Astrocyte (in vitro differentiated cells and primary cell): Measurements from ENCODE around the gene KCNAB1. TPM values are rescaled to one million over a fixed set of nuclear protein-coding genes. Genes with fewer than 3 reads are reported as not detected.

Source experiments
- DNase-seq: peaks from one replicate; pipeline ENCODE4 v3.0.0-alpha.2; 2010; ENCODE audit warnings: low read depth
- FAIRE-seq: peaks from 2 replicates; lab custom pipeline; 2011; peaks lifted over from hg19 to GRCh38; lab: Jason Lieb, UNC
- H2AFZ ChIP-seq: 2 replicates; pipeline ENCODE4 v1.6.0; 2012; ENCODE audit warnings: low read depth, low read length, inconsistent platforms
- H3K27ac ChIP-seq: 2 replicates; pipeline ENCODE4 v1.5.1; 2011; ENCODE audit warnings: low read depth, low read length, inconsistent platforms
- H3K27me3 ChIP-seq: 2 replicates; pipeline ENCODE4 v1.6.0; 2011; ENCODE audit warnings: low read length, inconsistent platforms; ENCODE audit not compliant: insufficient read depth
- H3K36me3 ChIP-seq: 2 replicates; pipeline ENCODE4 v1.5.1; 2011; ENCODE audit warnings: low read length, inconsistent platforms; ENCODE audit not compliant: insufficient read depth
- H3K4me1 ChIP-seq: 2 replicates; pipeline ENCODE4 v1.5.1; 2011; ENCODE audit warnings: low read length, inconsistent platforms; ENCODE audit not compliant: insufficient read depth
- H3K4me2 ChIP-seq: 2 replicates; pipeline ENCODE4 v1.6.0; 2012; ENCODE audit warnings: low read length, inconsistent platforms
- H3K4me3 ChIP-seq: 2 replicates; pipeline ENCODE4 v1.5.1; 2011; ENCODE audit warnings: low read depth, mild to moderate bottlenecking, low read length, inconsistent platforms; ENCODE audit not compliant: insufficient read depth
- H3K79me2 ChIP-seq: 2 replicates; pipeline ENCODE4 v1.6.0; 2012; ENCODE audit warnings: mild to moderate bottlenecking, low read length, inconsistent platforms; ENCODE audit not compliant: insufficient read depth
- H3K9ac ChIP-seq: 2 replicates; pipeline ENCODE4 v1.6.0; 2012; ENCODE audit warnings: mild to moderate bottlenecking, low read length, inconsistent platforms
- H3K9me3 ChIP-seq: 2 replicates; pipeline ENCODE4 v1.5.1; 2012; ENCODE audit warnings: low read depth, mild to moderate bottlenecking, low read length, inconsistent platforms; ENCODE audit not compliant: insufficient read depth
- H4K20me1 ChIP-seq: 2 replicates; pipeline ENCODE4 v1.6.0; 2012; ENCODE audit warnings: low read length, inconsistent platforms; ENCODE audit not compliant: insufficient read depth
- H3K27ac Mint-ChIP-seq: one replicate; pipeline ENCODE4 v1.8.0; 2021; ENCODE audit warnings: mild to moderate bottlenecking, mixed read lengths; ENCODE audit not compliant: unreplicated experiment
- H3K27me3 Mint-ChIP-seq: one replicate; pipeline ENCODE4 v1.8.0; 2021; ENCODE audit warnings: low read depth, mixed read lengths; ENCODE audit not compliant: unreplicated experiment
- H3K36me3 Mint-ChIP-seq: one replicate; pipeline ENCODE4 v1.8.0; 2021; ENCODE audit warnings: low read depth, mixed read lengths; ENCODE audit not compliant: unreplicated experiment
- H3K4me1 Mint-ChIP-seq: one replicate; pipeline ENCODE4 v1.8.0; 2021; ENCODE audit warnings: low read depth, mixed read lengths; ENCODE audit not compliant: unreplicated experiment
- H3K4me3 Mint-ChIP-seq: one replicate; pipeline ENCODE4 v1.8.0; 2021; ENCODE audit warnings: mild to moderate bottlenecking, moderate library complexity, mixed read lengths; ENCODE audit not compliant: unreplicated experiment
- H3K9me3 Mint-ChIP-seq: one replicate; pipeline ENCODE4 v1.8.0; 2021; ENCODE audit warnings: mild to moderate bottlenecking, mixed read lengths; ENCODE audit not compliant: unreplicated experiment
- EZH2 ChIP-seq: IDR thresholded peaks from 2 replicates; pipeline ENCODE4 v1.6.1; 2012; ENCODE audit warnings: mild to moderate bottlenecking, low read length, inconsistent platforms; ENCODE audit not compliant: insufficient read depth
- total RNA-seq: library from RNA; stranded (reverse); gene quantifications from 2 replicates; pipeline ENCODE4 v1.2.1, GENCODE V29; 2021
- TF ChIP-seq, protein P1 (sequence below): IDR thresholded peaks from 2 replicates; pipeline ENCODE4 v1.5.1; 2011; ENCODE audit warnings: low read depth, mild to moderate bottlenecking, inconsistent platforms, low read length, moderate library complexity; ENCODE audit not compliant: insufficient read depth

The KCNAB1 gene
- total RNA-seq, 1 donor from 2014 or later: 0.30 TPM

GRCh38 chr3:156321945-156322344 is 201.6 kb downstream of the KCNAB1 start:
- Histone ChIP-seq H3K27ac (no peak overlapping the region), H3K4me3 (no peak overlapping the region), H3K27me3 (no peaks in the 10 kb centered on the region), H3K4me2 (no peak overlapping the region), H3K4me1 (peaks cover 11% of the 10 kb centered on the region), H3K36me3 (no peaks in the 10 kb centered on the region), H4K20me1 (no peaks in the 10 kb centered on the region), H3K9ac (no peak overlapping the region), H3K9me3 (no peaks in the 10 kb centered on the region), H2AFZ (no peak overlapping the region), H3K79me2 (no peaks in the 10 kb centered on the region)
- H3K27me3 Mint-ChIP-seq: no peaks in the 10 kb centered on the region
- H3K4me1 Mint-ChIP-seq: peaks cover 5% of the 10 kb centered on the region
- H3K9me3 Mint-ChIP-seq: no peaks in the 10 kb centered on the region
- DNase-seq: no peak
- no peak for FAIRE-seq
- H3K36me3 Mint-ChIP-seq: no peaks in the 10 kb centered on the region
- H3K4me3 Mint-ChIP-seq: no peak overlapping the region
- H3K27ac Mint-ChIP-seq: no peak overlapping the region
- TF ChIP-seq, protein P1, sequence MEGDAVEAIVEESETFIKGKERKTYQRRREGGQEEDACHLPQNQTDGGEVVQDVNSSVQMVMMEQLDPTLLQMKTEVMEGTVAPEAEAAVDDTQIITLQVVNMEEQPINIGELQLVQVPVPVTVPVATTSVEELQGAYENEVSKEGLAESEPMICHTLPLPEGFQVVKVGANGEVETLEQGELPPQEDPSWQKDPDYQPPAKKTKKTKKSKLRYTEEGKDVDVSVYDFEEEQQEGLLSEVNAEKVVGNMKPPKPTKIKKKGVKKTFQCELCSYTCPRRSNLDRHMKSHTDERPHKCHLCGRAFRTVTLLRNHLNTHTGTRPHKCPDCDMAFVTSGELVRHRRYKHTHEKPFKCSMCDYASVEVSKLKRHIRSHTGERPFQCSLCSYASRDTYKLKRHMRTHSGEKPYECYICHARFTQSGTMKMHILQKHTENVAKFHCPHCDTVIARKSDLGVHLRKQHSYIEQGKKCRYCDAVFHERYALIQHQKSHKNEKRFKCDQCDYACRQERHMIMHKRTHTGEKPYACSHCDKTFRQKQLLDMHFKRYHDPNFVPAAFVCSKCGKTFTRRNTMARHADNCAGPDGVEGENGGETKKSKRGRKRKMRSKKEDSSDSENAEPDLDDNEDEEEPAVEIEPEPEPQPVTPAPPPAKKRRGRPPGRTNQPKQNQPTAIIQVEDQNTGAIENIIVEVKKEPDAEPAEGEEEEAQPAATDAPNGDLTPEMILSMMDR: no peak
- TF ChIP-seq EZH2: no peak

DNA sequence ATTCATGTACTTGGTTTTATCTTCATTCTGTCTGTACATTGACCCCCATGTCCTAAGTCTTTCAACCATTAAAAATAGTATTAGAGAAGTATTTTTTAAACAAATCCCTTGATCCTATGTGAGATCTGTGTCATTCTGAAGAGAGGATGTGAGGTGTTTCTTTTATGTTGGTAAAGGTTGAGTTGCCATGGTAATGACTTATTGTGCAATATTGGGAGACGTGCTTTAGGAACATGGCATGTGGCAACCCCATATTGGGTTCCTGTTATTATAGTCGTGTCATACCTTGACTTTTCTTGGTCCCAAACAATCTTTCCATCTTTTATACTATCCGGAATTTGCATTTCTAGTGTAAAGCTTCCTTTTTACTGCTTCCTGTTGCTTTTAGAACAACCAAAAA is 203.1 kb downstream of the KCNAB1 start:
- H3K4me1 Mint-ChIP-seq: no peaks in the 10 kb centered on the region
- H3K4me3 Mint-ChIP-seq: no peak overlapping the region
- Histone ChIP-seq H2AFZ (no peak overlapping the region), H3K36me3 (no peaks in the 10 kb centered on the region), H3K9me3 (no peaks in the 10 kb centered on the region), H3K4me1 (no peaks in the 10 kb centered on the region), H3K79me2 (no peaks in the 10 kb centered on the region), H3K27ac (no peak overlapping the region), H3K4me3 (no peak overlapping the region), H3K4me2 (no peak overlapping the region), H3K9ac (no peak overlapping the region), H3K27me3 (no peaks in the 10 kb centered on the region), H4K20me1 (no peaks in the 10 kb centered on the region)
- FAIRE-seq: no peak
- no peaks in the 10 kb centered on the region for H3K36me3 Mint-ChIP-seq
- no peaks in the 10 kb centered on the region for H3K27me3 Mint-ChIP-seq
- DNase-seq: no peak
- no peaks in the 10 kb centered on the region for H3K9me3 Mint-ChIP-seq
- no peak overlapping the region for H3K27ac Mint-ChIP-seq
- TF ChIP-seq, protein P1: no peak
- TF ChIP-seq EZH2: no peak

- H4K20me1 ChIP-seq: no peaks in the 10 kb centered on the region
- no peaks in the 10 kb centered on the region for H3K79me2 ChIP-seq
- H3K36me3 ChIP-seq: no peaks in the 10 kb centered on the region
- Mint-ChIP-seq H3K27ac (no peak overlapping the region), H3K4me1 (no peaks in the 10 kb centered on the region), H3K4me3 (no peak overlapping the region), H3K9me3 (peaks cover 3% of the 10 kb centered on the region), H3K36me3 (no peaks in the 10 kb centered on the region), H3K27me3 (peaks cover 5% of the 10 kb centered on the region)
- no peak overlapping the region for H3K4me3 ChIP-seq
- no peak overlapping the region for H3K4me2 ChIP-seq
- no peak overlapping the region for H3K27ac ChIP-seq
- TF ChIP-seq EZH2: no peak
- TF ChIP-seq, protein P1: no peak
- no peak overlapping the region for H2AFZ ChIP-seq
- H3K4me1 ChIP-seq: no peaks in the 10 kb centered on the region
- FAIRE-seq: no peak
- DNase-seq: no peak
- H3K9ac ChIP-seq: no peak overlapping the region
- H3K9me3 ChIP-seq: no peaks in the 10 kb centered on the region
- H3K27me3 ChIP-seq: no peaks in the 10 kb centered on the region
Observed at GRCh38 chr3:156330415-156330814, 210.0 kb downstream of the KCNAB1 start.
